Erythroblast (primary cell): Measurements from ENCODE around the gene RAB20.

Source experiments
- GATA1 ChIP-seq: IDR thresholded peaks from 2 replicates; pipeline ENCODE4 v1.6.1; 2011; ENCODE audit warnings: low read depth, mild to moderate bottlenecking, control low read depth, low read length, moderate library complexity
- POLR2A ChIP-seq: IDR thresholded peaks from 2 replicates; pipeline ENCODE4 v1.6.1; 2011; ENCODE audit warnings: mild to moderate bottlenecking, low read length

GRCh38 chr13:110531100-110531499 is 30.4 kb downstream of the RAB20 start:
- TF ChIP-seq POLR2A, result no peak
- TF ChIP-seq GATA1, result no peak
